8988T (cell line): Measurements from ENCODE around the gene SLX9.
A peak's percentile ranks its signal among the peaks of the same experiment; 100 is the strongest.

Source experiments
- DNase-seq: peaks from one replicate; pipeline ENCODE4 v3.0.0; 2011

Gene SLX9

DNA sequence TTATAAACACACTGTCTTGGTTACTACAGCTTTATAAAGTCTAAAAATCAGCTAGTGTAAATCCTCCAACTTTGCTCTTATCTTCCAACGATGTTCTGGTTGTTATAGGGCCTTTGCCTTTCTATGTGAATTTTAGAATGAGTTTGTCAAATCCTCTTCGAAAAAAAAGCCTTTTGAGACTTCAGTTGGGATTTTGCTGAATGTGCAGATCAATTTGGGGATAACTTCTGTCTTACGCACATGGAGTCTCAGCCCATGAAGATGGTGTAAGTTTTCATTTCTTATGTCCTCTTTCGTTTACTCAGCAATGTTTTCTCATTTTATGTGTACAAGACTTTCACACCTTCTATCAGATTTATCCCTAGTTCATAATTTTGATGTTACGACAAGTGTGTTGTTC lies 69.8 kb downstream of the SLX9 start:
- DNase-seq, result no peak

GRCh38 chr21:45010096-45010495 lies 70.3 kb downstream of the SLX9 start:
- DNase-seq, result no peak

GRCh38 chr21:45010860-45011259 lies 71.0 kb downstream of the SLX9 start:
- no peak for DNase-seq

GRCh38 chr21:45011426-45011825 lies 71.6 kb downstream of the SLX9 start:
- no peak for DNase-seq

- DNase-seq, result peak; percentile 92
Measured at GRCh38 chr21:45011911-45012661, 72.3 kb downstream of the SLX9 start.

GRCh38 chr21:45012662-45013259 lies 72.9 kb downstream of the SLX9 start:
- DNase-seq, result no peak

GRCh38 chr21:45013260-45013841 lies 73.5 kb downstream of the SLX9 start:
- no peak for DNase-seq

- DNase-seq, result no peak
Measured at GRCh38 chr21:45014747-45015468, 75.1 kb downstream of the SLX9 start.

GRCh38 chr21:45015469-45015860 lies 75.6 kb downstream of the SLX9 start:
- no peak for DNase-seq

DNA sequence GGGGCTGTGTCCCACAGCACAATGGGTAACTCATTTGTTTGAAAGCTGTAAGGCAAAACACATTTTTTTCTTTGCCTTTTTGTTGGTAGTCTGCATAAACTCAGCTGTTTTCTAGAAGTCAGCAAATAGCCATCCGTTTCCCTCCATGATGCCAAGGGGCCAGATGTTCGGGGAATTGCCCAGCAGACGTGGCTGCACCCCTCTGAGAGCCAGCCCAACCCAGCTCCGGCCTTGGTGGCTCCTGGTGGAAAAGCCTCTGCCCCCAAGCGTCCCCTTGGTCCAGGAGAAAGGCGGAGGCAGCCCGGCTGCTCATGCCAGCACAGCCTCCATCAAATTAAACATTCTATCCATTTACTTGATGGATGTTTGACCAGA lies 76.2 kb downstream of the SLX9 start:
- no peak for DNase-seq

- no peak for DNase-seq
Measured at GRCh38 chr21:45016406-45017038, 76.7 kb downstream of the SLX9 start.

DNA sequence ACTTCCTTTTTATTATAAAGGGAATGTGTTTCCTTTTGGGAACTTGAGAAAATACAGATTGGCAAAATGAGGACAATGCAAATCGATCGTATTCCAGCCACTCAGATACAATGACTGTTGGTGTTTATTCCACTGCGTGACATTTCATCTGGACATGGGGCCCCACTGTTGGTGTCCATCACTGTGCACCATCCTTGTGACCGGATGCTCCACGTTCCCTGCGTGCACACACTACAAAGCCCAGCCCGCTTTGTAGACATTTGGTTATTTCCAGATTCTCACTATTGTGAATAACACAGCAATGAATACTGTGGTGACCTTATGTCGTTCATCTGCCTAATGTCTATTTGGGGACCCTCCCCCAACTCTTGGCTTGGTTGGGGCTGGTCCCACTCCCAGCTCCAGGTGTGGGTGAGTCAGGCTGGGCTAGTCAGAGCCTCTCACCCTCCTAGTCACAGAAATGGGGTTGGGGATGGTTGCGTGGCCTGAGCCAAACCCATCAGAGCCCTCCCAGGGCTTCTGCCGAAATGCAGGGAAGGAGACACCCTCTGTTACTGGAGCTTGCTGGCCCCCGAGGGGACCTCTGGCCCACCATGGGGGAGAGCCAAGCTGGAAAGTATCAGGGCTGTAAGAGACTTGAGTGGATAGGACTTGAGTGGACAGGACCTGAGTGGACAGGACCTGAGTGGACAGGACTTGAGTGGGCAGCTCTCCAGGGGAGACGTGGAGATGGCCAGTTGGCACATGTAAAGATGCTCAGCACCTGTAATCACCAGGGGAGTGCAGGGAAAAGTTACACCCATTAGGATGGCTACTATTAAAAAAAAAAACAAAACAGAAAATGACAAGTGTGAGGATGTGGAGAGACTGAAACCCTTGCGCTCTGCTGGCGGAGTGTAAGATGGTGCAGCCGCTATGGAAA lies 77.5 kb downstream of the SLX9 start:
- no peak for DNase-seq

DNA sequence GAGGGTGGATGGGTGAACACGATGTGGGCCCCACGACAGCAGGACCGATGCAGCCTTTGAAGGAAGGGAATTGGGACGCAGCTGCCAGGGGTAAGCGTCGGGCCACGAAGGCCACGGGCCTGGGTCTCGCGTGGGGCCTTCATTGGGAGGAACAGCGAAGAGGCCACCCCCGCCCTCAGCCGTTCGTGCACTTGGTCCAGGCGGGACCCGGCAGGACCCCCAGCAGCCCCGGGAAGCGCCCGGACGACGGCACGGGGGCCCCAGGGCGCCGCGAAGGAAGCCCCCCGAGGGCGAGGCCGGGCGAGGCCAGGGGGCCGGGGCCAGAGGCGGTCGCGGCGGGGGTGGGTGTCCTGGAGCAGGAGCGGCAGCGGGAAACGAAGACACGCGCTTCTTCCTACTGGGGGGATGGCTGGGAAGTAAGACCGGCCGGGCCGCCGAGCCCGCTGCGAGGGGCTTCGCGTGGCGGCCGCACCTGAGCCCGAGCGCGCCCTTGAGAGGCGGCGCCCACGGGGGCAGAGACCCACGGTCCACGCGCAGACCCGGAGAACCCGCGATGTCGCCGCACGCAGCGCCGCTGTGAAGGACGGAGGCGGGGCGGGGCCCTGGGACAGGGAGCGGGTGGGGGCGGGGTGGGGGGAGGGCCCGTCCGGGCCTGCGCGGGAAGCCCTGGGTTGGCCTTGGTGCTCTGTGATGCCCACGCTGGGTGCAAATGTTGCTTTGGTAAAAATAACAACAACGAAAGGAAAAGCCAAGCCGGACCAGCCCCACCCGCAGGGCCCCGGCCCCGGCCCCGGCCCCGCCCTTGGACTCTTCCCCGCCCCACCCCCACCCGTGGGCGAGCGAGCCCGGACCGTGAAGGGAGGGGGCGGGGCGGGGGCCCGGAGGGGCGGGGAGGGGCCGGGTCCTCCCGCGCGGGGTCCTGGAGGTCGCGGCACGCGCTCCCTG lies 78.6 kb downstream of the SLX9 start:
- no peak for DNase-seq

DNA sequence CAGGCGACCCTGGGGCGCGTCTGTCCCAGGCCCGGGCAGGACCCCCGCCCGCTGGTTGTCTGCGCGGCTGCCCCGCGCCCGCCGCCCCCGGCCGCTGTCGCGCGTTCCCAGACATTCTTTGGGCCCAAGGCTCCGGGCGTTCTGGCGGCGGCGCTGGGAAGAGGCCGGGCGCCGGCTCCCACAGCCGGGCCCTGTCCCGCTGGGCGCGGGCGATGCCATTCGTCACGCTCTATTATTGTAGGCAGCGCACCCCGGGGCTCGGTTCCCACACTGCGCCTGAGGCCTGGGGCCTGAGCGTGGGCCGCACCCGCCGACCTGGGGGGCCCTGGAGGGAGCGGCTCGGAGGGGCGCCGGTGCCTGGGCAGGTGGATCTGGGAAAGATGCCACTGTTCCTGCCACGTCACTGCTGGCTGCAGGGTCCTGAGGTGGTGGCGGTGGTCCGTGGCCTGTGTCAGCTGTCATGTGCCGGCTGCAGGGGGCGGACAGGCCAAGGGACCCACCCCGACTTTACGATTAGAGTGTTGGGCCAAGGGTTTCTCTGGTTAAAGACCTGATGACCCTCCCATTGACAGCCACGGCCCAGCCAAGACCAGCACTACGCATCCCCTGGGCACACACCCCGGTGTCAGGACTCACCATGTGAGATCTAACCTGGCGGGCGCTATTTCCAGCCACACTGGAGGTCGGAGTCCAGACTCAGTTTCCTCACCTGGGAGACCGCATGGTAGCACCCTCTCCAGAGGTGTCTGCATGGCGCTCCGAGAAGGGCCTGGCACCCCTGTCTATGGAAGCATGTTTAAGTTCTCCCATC lies 79.5 kb downstream of the SLX9 start:
- DNase-seq, result no peak

- no peak for DNase-seq
Measured at GRCh38 chr21:45019887-45020537, 80.2 kb downstream of the SLX9 start.

GRCh38 chr21:45020629-45021427 lies 81.0 kb downstream of the SLX9 start:
- DNase-seq, result no peak

DNA sequence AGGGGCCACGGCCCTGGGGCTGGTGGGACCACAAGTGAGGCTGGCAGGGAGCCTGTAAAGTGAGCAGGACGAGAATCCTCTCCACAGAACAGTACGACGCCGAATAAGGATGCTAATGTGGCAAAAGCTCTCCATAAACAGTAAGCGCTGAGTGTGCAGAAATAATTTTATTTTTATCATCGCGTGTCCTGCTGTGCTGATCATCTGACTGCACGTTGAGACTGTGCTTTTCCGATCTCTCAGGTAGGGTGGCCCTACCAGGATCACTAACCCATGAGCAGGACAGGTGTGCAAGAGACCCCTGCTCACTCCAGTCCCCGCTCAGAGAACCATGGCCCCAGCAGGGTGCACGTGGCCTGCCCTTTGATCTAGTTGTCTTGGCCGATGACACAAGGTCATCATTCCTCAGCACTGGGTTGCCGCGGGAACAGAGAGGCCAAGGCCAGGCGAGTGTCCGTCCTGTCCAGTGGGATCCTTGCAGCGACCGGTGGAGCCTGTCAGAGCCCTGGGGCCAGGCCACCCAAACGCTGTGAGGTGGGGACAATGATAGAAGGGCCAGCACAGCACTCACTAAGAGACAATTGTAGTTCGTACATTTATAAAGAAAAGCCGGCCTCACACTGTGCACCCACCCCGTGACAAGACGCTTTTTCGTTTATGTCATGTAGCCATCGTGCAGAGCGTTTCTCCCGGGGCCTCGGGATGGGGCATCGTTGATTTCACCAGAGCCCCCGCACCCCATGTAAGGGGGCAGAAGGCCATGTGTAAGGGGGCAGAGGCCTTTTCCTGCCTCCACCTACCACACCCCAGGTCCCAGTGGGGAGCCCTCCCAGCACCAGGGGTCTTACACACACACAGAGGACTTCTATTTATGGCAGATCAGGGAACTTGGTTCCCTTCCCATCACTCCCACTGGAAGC lies 81.9 kb downstream of the SLX9 start:
- no peak for DNase-seq

- no peak for DNase-seq
Measured at GRCh38 chr21:45022348-45022675, 82.5 kb downstream of the SLX9 start.
